Measurements from ENCODE around the gene NHS.

NHS gene

DNA sequence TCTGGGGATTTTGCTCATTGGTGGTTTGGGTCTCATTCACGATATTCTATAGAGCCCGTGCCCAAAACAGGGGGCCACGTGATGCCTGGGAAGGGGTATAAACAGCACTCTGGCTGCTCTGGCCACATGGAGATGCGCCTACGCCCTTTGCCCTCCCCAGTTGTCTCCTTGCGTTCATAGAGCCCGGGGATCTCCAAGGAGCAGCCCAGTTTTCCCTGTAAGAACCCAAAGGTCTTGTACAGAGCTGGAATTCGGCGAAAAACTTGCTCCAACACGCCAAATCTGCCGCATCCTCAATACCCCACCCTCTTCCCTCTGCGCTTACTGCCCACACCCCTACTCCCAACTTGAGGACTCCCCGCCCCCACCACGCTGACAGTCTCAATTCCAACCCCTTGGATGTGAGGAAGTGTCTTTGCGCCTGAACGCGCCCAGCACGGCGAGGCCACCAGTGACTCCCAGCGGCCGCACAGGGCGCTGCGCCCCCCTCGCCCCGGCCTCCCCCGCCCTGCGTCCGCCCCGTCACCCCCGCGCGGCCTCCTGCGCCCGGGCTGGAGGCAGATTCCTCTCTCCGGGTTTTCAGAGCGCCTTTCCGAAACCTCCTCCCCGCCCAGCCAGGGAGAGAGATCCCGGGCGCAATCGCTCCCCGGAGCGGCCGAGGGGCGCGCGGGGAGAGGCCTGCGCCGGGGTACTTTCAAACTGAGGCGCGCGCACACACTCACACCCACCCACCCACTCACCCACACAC is at the start of gene NHS:
TSS of gene NHS (plus strand) at position 582 of the 748 bp plus-strand sequence. CDS start 558 bp downstream, outside the sequence.
- DNase-seq (ENCODE audit: low read depth in 2 of 2, low spot score in 1 of 2), result no peak

DNA sequence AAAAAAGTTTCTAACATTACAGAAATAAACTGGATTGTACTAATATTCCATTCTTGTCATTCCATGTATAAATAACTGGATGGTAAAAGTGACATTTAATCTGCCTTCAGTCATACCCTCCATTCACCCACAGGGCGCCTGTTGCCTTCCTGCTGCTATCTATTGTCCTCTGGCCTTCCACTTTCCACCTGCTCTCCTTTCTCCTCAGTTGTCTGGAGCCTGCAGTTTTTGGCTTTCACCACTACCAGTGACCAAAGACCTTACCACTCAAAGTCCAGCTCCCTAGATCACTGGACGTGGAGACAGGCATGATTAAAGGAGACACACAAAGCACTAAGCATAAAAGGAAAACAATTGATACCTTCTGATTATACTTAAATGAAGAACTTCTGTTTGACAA is 46.2 kb upstream of the NHS start:
- no peak for DNase-seq (ENCODE audit: low read depth in 2 of 2, low spot score in 1 of 2)

DNA sequence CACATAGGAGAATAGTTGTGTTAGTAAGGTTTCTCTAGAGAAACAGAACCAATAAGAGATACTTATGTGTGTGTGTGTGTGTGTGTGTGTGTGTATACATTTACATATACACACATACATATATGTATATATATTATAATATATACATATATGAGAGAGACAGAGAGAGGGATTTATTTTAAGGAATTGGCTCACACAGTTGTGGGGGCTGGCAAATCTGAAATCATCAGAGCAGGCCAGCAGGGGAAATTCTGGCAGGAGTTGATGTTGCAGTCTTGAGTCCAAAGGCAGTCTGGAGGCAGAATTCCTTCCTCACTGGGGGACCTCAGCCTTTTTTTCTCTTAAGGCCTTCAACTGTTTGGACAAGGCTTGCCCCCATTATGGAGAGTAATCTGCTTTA is 38.6 kb upstream of the NHS start:
- no peak for DNase-seq (ENCODE audit: low read depth in 2 of 2, low spot score in 1 of 2)

GRCh38 chrX:17355976-17356375 is 19.0 kb upstream of the NHS start:
- no peak for DNase-seq (ENCODE audit: low read depth in 2 of 2, low spot score in 1 of 2)

DNA sequence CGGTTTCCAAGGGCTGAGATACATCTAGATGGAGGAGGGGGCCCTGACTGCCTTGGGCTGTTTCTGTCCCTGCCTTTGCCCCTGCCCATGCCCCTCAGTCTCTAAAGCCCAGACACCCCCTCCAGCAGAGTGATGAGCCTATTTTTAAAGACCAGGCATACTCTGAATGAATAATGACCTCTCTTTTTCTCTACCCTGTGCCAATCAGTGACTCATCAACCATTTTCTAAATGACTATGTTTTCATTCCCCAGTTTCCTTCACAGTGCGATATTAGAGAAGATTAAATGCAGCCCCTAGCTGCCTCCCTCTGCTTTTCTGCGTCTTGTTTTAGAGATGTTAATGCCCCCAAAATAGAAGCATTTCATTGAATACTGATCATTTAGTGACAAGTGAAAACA is 15.5 kb upstream of the NHS start:
- no peak for DNase-seq (ENCODE audit: low read depth in 2 of 2, low spot score in 1 of 2)

DNA sequence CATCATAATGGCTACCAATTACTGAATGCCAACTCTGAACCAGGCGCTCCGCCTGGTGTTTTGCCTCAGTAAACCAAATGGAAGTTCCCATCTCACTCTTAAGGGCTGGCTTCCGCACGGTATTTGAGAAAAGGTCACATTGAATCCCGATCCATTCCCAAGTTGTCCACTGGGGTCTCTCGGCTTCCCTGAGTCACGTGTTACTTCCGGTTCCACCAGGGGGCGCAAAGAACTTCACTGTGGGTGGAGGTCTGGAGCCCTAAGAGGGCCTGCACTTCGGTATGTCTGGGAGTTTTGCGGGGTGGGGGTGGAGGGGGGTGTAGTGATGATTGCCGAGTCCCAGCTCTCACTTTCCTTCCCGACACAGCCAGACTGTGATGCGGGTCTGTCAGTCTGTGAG is 13.4 kb upstream of the NHS start:
- no peak for DNase-seq (ENCODE audit: low read depth in 2 of 2, low spot score in 1 of 2)

DNA sequence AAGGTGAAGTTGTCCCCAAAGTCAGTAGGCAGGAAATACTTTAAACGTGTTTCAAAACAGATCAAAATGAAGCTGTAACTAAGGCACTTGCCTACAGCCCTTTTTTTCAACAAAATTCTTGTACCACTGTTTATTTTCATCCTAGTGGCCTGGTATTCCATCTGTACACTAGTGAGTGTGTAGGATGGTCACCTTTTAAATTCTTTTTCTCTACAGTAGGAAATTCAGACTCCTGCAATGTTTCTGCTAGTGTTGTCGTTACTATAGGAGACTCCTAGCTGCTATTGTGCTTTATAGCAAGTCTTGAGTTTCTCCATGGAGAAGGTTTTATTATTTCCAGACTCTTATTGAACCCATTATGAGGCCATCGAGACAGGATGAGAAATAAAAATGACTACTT is 7.0 kb upstream of the NHS start:
- no peak for DNase-seq (ENCODE audit: low read depth in 2 of 2, low spot score in 1 of 2)

GRCh38 chrX:17369309-17369708 is 5.7 kb upstream of the NHS start:
- no peak for DNase-seq (ENCODE audit: low read depth in 2 of 2, low spot score in 1 of 2)

- no peak for DNase-seq (ENCODE audit: low read depth in 2 of 2, low spot score in 1 of 2)
These were observed 4.8 kb upstream of the NHS start for GRCh38 chrX:17370191-17370590.

DNA sequence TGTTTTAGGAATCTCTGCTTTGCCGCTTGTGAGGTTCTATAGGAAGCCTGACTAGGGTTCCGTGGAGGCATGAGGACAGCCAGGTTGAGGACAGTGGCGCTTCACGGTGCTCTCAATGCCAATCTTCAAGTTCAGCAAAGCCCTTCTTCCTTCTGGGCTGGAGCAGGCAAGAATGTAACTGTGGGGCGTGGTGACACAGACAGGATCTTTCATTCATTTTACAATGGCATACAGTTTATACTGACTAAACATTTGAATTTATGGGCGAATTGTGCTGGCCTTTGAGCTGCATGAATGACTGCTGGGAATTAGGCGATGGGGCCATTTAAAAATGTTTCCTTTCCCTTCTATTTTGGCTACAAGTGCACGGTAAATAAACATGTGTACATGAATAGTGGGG is 2.9 kb upstream of the NHS start:
- DNase-seq (ENCODE audit: low read depth in 2 of 2, low spot score in 1 of 2), result no peak

DNA sequence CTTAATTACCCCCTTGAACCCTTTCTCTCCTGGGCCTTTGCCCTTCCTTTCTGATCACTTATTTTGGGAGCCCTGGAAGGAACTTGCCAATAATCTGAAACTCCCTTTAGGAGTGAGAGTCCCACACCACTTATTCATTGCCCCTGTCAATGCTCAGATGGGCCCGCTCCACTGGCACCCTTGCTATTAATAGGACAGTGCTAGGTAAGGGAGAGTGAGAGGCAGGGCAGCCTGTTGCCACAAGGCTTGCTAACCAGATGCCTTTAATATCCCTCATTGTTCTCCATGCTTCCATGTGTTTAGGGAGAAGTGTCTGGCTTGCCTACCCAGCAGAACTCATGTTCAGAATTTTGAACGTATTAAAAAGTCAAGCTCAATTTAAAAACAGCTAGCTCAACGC is 1.7 kb upstream of the NHS start:
- no peak for DNase-seq (ENCODE audit: low read depth in 2 of 2, low spot score in 1 of 2)

DNA sequence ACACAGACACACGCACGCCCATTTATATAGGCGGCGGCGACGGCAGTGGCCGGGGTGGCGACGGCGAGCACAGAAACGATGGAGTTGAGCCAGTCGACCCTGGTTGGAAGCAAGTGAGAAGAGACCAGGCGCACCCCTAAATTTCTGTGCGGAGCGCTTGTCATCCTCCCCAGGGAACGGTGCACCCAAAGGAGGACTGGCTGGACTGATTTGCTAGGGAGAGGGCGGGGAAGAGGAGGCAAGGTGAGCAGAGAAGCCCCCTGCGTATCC is 302 bp downstream of the NHS start:
- no peak for DNase-seq (ENCODE audit: low read depth in 2 of 2, low spot score in 1 of 2)

GRCh38 chrX:17375637-17376430 is 834 bp downstream of the NHS start:
- DNase-seq (ENCODE audit: low read depth in 2 of 2, low spot score in 1 of 2), result no peak

- no peak for DNase-seq (ENCODE audit: low read depth in 2 of 2, low spot score in 1 of 2)
These were observed 1.6 kb downstream of the NHS start for GRCh38 chrX:17376431-17377077.

- DNase-seq (ENCODE audit: low read depth in 2 of 2, low spot score in 1 of 2), result no peak
These were observed 2.2 kb downstream of the NHS start for GRCh38 chrX:17377091-17377717.

- no peak for DNase-seq (ENCODE audit: low read depth in 2 of 2, low spot score in 1 of 2)
These were observed 2.8 kb downstream of the NHS start for GRCh38 chrX:17377795-17378194.

DNA sequence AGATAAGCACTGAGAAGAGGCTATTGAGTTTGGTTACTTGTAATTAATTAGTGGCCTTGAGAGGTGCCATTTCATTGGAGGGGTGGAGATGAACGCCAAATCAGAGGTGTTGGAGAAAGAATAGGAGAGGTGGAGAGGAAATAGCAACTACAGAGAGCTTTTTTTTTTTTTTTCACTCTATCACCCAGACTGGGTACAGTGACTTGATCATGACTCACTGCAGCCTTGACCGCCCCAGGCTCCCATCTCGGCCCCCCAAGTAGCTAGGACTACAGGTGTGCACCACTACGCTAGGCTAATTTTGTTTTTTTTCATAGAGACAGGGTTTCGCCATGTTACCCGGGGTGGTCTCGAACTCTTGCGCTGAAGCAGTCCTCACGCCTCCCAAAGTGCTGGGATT is 5.2 kb downstream of the NHS start:
- no peak for DNase-seq (ENCODE audit: low read depth in 2 of 2, low spot score in 1 of 2)

GRCh38 chrX:17390419-17390850 is 15.4 kb downstream of the NHS start:
- DNase-seq (ENCODE audit: low read depth in 2 of 2, low spot score in 1 of 2), result no peak

DNA sequence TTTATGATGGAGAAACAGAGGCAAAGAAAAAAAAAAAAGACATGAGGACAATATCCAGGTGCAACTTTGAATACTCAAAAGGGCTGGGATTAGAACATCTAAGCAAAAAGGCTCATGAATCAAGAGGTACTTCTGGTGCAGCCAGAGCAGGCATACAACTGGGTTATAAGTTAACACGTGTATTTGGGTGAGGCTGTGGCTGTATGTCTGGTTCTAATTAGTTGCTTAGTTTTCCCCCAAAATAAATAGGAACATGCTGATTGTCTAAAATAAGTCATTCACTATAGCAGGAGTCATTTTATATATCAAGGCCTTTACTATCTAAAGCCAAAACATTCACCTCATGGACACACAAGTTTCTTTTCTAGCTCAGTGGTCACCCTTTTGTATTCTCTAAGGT is 20.2 kb downstream of the NHS start:
- DNase-seq (ENCODE audit: low read depth in 2 of 2, low spot score in 1 of 2), result no peak

- no peak for DNase-seq (ENCODE audit: low read depth in 2 of 2, low spot score in 1 of 2)
These were observed 22.1 kb downstream of the NHS start for GRCh38 chrX:17397074-17397473.

- DNase-seq (ENCODE audit: low read depth in 2 of 2, low spot score in 1 of 2), result no peak
These were observed 28.2 kb downstream of the NHS start for GRCh38 chrX:17403189-17403691.

GRCh38 chrX:17403972-17404371 is 29.0 kb downstream of the NHS start:
- DNase-seq (ENCODE audit: low read depth in 2 of 2, low spot score in 1 of 2), result no peak
